Epithelial cell of proximal tubule (primary cell): ENCODE measurements around the gene LTB. TPM values are rescaled to one million over a fixed set of nuclear protein-coding genes. Genes with fewer than 3 reads are reported as not detected.

Source experiments
- DNase-seq: peaks from one replicate; pipeline ENCODE4 v3.0.0-alpha.2; 2011; ENCODE audit warnings: low read depth
- H3K4me3 ChIP-seq: 2 replicates; pipeline ENCODE4 v1.5.1; 2011; ENCODE audit warnings: low read depth, mild to moderate bottlenecking, low read length
- total RNA-seq: library from RNA; depleted of rRNA; stranded (reverse); fragments of >200 nt; gene quantifications from 2 replicates; pipeline ENCODE4 v1.2.3, GENCODE V29; 2015
- TF ChIP-seq, protein P1 (sequence below): conservative IDR thresholded peaks from 2 replicates; pipeline ENCODE4 v1.5.1; 2012; ENCODE audit warnings: low read depth, mild to moderate bottlenecking, low read length

The LTB gene
- total RNA-seq, 1 donor from 2014 or later: 50.8 TPM

- TF ChIP-seq, protein P1, sequence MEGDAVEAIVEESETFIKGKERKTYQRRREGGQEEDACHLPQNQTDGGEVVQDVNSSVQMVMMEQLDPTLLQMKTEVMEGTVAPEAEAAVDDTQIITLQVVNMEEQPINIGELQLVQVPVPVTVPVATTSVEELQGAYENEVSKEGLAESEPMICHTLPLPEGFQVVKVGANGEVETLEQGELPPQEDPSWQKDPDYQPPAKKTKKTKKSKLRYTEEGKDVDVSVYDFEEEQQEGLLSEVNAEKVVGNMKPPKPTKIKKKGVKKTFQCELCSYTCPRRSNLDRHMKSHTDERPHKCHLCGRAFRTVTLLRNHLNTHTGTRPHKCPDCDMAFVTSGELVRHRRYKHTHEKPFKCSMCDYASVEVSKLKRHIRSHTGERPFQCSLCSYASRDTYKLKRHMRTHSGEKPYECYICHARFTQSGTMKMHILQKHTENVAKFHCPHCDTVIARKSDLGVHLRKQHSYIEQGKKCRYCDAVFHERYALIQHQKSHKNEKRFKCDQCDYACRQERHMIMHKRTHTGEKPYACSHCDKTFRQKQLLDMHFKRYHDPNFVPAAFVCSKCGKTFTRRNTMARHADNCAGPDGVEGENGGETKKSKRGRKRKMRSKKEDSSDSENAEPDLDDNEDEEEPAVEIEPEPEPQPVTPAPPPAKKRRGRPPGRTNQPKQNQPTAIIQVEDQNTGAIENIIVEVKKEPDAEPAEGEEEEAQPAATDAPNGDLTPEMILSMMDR: no peak
- DNase-seq: no peak
- H3K4me3 ChIP-seq: peak overlapping the region; percentile 84
Observed at GRCh38 chr6:31541059-31541657, 41.1 kb downstream of the LTB start.

- TF ChIP-seq, protein P1: no peak
- DNase-seq: no peak
Observed at GRCh38 chr6:31540640-31541039, 41.6 kb downstream of the LTB start.

DNA sequence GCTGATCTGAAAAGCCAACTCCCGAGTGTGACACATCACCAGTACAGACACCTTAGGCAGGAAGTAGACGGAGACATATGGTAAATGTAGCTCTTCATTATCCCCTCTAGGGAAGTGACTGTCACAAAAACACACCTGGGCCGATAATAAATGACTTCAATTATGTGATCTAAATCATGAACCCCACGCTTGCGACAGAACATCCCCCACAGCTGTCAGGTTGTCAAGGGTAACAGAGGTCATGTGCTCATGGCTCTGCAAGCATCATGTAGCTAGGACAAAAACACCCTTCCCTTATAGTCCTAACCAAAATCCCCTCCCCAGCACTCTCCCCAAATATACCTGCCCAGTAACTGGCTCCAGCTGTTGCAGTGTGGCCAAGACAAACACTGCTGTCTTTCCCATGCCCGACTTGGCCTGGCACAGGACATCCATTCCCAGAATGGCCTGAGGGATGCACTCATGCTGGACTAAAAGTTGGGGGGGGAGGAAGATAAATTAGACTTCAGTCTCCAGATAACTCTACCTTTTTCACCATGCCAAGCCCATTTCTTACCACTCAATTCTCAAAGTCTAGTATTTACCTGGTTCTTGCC, 43.3 kb downstream of the LTB start:
- TF ChIP-seq, protein P1: no peak
- peak overlapping the region; percentile 84 for H3K4me3 ChIP-seq
- DNase-seq: no peak

More at GRCh38 chr6:31540640-31541039, 41.6 kb downstream of the LTB start:
- peak overlapping the region; percentile 84 for H3K4me3 ChIP-seq

DNA sequence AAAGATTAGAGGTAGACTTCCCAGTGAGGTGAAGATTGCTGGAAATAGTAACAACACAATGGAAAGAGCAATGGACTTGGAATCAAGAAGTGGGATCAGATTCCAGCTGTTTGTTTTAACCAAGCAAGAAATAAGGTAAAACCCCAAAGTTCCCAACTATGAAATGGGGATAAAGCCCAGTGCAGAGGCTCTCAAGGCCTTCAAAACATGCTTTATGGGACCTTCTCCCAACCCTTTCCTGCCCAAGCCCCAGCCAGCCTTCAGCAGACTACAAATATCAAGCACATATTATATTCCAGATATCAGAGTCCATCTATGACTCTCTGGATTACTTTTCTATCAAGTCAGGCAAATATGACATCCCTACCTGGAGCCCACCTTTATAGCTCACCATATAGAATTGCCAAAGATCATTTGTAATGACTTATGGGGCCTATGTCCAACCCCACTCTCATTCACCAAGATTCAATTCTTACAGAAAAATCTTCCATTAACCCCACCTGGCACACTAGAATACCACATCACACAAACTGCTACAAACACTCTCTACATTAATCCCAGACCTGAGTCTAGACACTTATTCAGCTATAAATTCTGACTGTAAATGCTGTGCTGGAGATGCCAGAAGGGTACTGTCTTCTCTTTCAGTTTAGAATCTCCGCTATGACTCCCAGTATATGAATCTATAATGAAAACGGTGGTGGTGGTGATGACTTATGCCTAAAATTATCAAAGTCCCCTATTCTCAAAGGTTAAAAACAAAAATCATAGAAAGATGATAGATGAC, 46.5 kb downstream of the LTB start:
- H3K4me3 ChIP-seq: no peak overlapping the region
- TF ChIP-seq, protein P1: no peak
- DNase-seq: no peak

- TF ChIP-seq, protein P1: no peak
- no peak overlapping the region for H3K4me3 ChIP-seq
- no peak for DNase-seq
Observed at GRCh38 chr6:31534521-31535040, 47.6 kb downstream of the LTB start.

DNA sequence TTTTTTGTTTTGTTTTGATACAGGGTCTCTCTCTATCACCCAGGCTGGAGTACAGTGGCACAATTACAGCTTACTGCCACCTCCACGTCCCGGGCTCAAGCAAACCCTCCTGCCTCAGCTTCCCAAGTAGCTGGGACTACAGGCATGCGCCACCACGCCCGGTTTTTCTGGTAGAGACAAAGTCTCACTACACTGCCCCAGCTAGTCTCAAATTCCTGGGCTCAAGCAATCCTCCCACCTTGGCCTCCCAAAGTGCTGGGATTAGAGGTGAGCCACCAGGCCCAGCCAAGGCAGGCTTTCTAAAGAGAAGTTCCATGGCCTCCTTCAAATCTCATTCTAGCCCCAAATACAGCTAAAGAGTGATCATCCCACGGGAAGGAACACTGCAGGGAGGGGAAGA, 48.2 kb downstream of the LTB start:
- no peak for DNase-seq
- no peak overlapping the region for H3K4me3 ChIP-seq
- TF ChIP-seq, protein P1: no peak
